Suprapubic skin (tissue), 4 donors: ENCODE measurements around the gene HABP4. TPM values are rescaled to one million over a fixed set of nuclear protein-coding genes. Genes with fewer than 3 reads are reported as not detected.

Source experiments
- DNase-seq, 2 donors: peaks; one replicate each; pipeline ENCODE4 v3.0.0-alpha.2; 2019; ENCODE audit warnings: low spot score in 2 of 2
- H3K27ac ChIP-seq: fragments of 200-600 bp; sonication (generic); one replicate; pipeline ENCODE4 v1.5.1; 2019
- H3K27me3 ChIP-seq: fragments of 200-600 bp; sonication (generic); one replicate; pipeline ENCODE4 v1.5.1; 2019
- H3K36me3 ChIP-seq: fragments of 200-600 bp; sonication (generic); one replicate; pipeline ENCODE4 v1.5.1; 2019
- H3K4me1 ChIP-seq: fragments of 200-600 bp; sonication (generic); one replicate; pipeline ENCODE4 v1.5.1; 2019
- H3K4me3 ChIP-seq: fragments of 200-600 bp; sonication (generic); one replicate; pipeline ENCODE4 v1.5.1; 2019; ENCODE audit warnings: mild to moderate bottlenecking
- H3K9me3 ChIP-seq: fragments of 200-600 bp; sonication (generic); one replicate; pipeline ENCODE4 v1.5.1; 2019
- CTCF ChIP-seq, 2 donors: fragments of 200-600 bp in 1 of 2; fragments of 450-650 bp in 1 of 2; sonication (generic) in 1 of 2; IDR thresholded peaks; one replicate each; pipeline ENCODE4 v1.5.1; 2016 to 2019; ENCODE audit warnings: antibody characterized with exemption in 2 of 2, mild to moderate bottlenecking in 1 of 2, moderate library complexity in 1 of 2
- EP300 ChIP-seq: sonication (generic); formaldehyde crosslinking; IDR thresholded peaks from one replicate; pipeline ENCODE4 v1.6.1; 2017; ENCODE audit warnings: antibody characterized with exemption
- POLR2A ChIP-seq, 2 donors: fragments of 450-650 bp; IDR thresholded peaks; one replicate each; pipeline ENCODE4 v1.6.1; 2017; ENCODE audit warnings: antibody characterized with exemption in 2 of 2, mild to moderate bottlenecking in 2 of 2, moderate library complexity in 2 of 2
- POLR2AphosphoS5 ChIP-seq, 3 donors: sonication (generic); formaldehyde crosslinking; IDR thresholded peaks; one replicate each; pipeline ENCODE4 v1.6.1; 2017; ENCODE audit warnings: antibody characterized with exemption in 3 of 3
- WGBS: methylation state at CpG from one replicate; pipeline ENCODE4 v1.1.5; 2018; 5-methylcytosine and 5-hydroxymethylcytosine counted together
- total RNA-seq, 4 donors: library from RNA; depleted of rRNA; stranded (reverse); fragments of >200 nt; gene quantifications; one replicate each; pipeline ENCODE4 v1.1.0, GENCODE V29; 2016

Gene HABP4
- total RNA-seq, 4 donors from 2014 or later: 3.9 to 9.2 (median 7.1) TPM

- H3K27me3 ChIP-seq: no peaks in the 10 kb centered on the region
- H3K36me3 ChIP-seq: peaks cover 6% of the 10 kb centered on the region
- no peaks in the 10 kb centered on the region for H3K9me3 ChIP-seq
- peaks cover 28% of the 10 kb centered on the region for H3K4me1 ChIP-seq
- no peak overlapping the region for H3K4me3 ChIP-seq
- peak overlapping the region; percentile 72 for H3K27ac ChIP-seq
- no peak for DNase-seq
- WGBS: 91% methylated on average over 11 of the region's 11 CpGs
- TF ChIP-seq POLR2A (IDR thresholded peaks at IDR 0.05): no peak
- TF ChIP-seq CTCF (IDR thresholded peaks at IDR 0.05): no peak
- TF ChIP-seq POLR2AphosphoS5 (IDR thresholded peaks at IDR 0.05): no peak
- no peak for TF ChIP-seq EP300
These were observed 53.9 kb downstream of the HABP4 start for GRCh38 chr9:96503918-96504317.

GRCh38 chr9:96505316-96505991, 55.5 kb downstream of the HABP4 start:
- Histone ChIP-seq H3K4me3 (no peak overlapping the region), H3K4me1 (peaks cover 29% of the 10 kb centered on the region), H3K27ac (peak overlapping the region; percentile 49), H3K27me3 (no peaks in the 10 kb centered on the region), H3K36me3 (peaks cover 6% of the 10 kb centered on the region), H3K9me3 (no peaks in the 10 kb centered on the region)
- TF ChIP-seq POLR2A (IDR thresholded peaks at IDR 0.05) (no peak), EP300 (no peak), CTCF (IDR thresholded peaks at IDR 0.05) (no peak), POLR2AphosphoS5 (IDR thresholded peaks at IDR 0.05) (no peak)
- 68% methylated on average over 13 of the region's 13 CpGs for WGBS
- DNase-seq: no peak

- DNase-seq: no peak
These were observed 58.4 kb downstream of the HABP4 start for GRCh38 chr9:96508227-96508940.

GRCh38 chr9:96509026-96509425, 59.1 kb downstream of the HABP4 start:
- TF ChIP-seq POLR2AphosphoS5 (IDR thresholded peaks at IDR 0.05) (no peak), CTCF (IDR thresholded peaks at IDR 0.05) (no peak), EP300 (no peak), POLR2A (IDR thresholded peaks at IDR 0.05) (no peak)
- H3K27ac ChIP-seq: peak overlapping the region; percentile 17
- no peak overlapping the region for H3K4me3 ChIP-seq
- no peaks in the 10 kb centered on the region for H3K27me3 ChIP-seq
- WGBS: 86% methylated on average over 5 of the region's 5 CpGs
- peaks cover 23% of the 10 kb centered on the region for H3K4me1 ChIP-seq
- no peaks in the 10 kb centered on the region for H3K9me3 ChIP-seq
- DNase-seq: no peak
- peaks cover 9% of the 10 kb centered on the region for H3K36me3 ChIP-seq

More at GRCh38 chr9:96508227-96508940, 58.4 kb downstream of the HABP4 start:
- Histone ChIP-seq H3K4me3 (no peak overlapping the region), H3K27ac (peak overlapping the region; percentile 17), H3K27me3 (no peaks in the 10 kb centered on the region), H3K4me1 (peaks cover 24% of the 10 kb centered on the region), H3K9me3 (no peaks in the 10 kb centered on the region), H3K36me3 (peaks cover 8% of the 10 kb centered on the region)
- 77% methylated on average over 14 of the region's 14 CpGs for WGBS
- TF ChIP-seq EP300 (no peak), POLR2AphosphoS5 (IDR thresholded peaks at IDR 0.05) (no peak), CTCF (IDR thresholded peaks at IDR 0.05) (no peak), POLR2A (IDR thresholded peaks at IDR 0.05) (no peak)

- Histone ChIP-seq H3K36me3 (peaks cover 9% of the 10 kb centered on the region), H3K27ac (no peak overlapping the region), H3K27me3 (no peaks in the 10 kb centered on the region), H3K4me1 (peaks cover 21% of the 10 kb centered on the region), H3K9me3 (no peaks in the 10 kb centered on the region), H3K4me3 (no peak overlapping the region)
- 59% methylated on average over 2 of the region's 2 CpGs for WGBS
- DNase-seq: no peak
- TF ChIP-seq EP300: no peak
- no peak for TF ChIP-seq POLR2A (IDR thresholded peaks at IDR 0.05)
- no peak for TF ChIP-seq POLR2AphosphoS5 (IDR thresholded peaks at IDR 0.05)
- no peak for TF ChIP-seq CTCF (IDR thresholded peaks at IDR 0.05)
These were observed 59.9 kb downstream of the HABP4 start for GRCh38 chr9:96509848-96510247.
